ENCODE results near the gene COL17A1. TPM values are rescaled to one million over a fixed set of nuclear protein-coding genes. Genes with fewer than 3 reads are reported as not detected.

Gene COL17A1
- total and polyA plus RNA-seq, 2 of the 13 experiments (the other 11 are each of a cell fraction or from before 2014, with no cell fraction given), result 0.03 TPM; not detected in 1

DNA sequence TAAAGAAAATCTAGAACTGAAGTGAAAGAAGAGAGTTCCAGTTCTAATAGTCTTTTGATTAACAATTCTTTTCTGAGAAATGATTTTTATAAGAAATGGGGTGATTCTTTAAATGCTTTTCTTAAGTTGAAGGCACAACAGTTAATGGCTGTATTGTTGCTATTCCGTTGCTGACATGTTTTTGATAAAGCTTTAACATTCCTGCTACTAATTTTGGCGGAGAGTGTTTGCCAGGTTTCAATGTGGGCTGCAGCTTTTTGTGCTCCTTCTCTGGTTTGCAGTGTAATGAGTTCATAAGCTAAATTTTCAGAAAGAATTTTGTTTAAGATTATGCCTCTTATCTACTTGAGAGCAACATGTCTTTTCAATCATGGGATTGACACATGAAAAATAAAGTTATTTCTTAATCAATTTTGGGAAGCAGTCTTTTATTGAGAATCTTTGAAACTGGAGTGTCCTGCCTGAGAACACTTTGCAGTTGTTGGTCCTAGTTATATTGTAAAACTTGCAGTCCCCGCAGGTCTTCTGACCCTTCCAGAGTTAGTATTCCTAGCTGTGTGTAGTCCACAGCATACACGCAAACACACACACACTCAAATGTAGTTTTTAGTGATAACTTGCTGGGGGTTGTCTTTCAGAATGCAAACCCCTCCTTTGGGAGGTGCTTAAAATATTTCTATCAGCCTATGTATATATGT, 56.7 kb downstream of the COL17A1 start (continued):
- TF ChIP-seq ZNF678 (CRISPR knock-in tag; IDR thresholded peaks at IDR 0.05), result no peak

- FAIRE-seq (no peak), DNase-seq (ENCODE audit: low spot score) (peak; percentile 13), ATAC-seq (peak; percentile 99)
- CTCF ChIA-PET (ENCODE audit: low intra/inter-chr PET ratio, low total read pairs), result no interaction called here
- Histone ChIP-seq H3K79me2 (ENCODE audit: insufficient read depth, low read length) (no peaks in the 10 kb centered on the region), H3K4me1 (ENCODE audit: insufficient read depth, low read length) (no peaks in the 10 kb centered on the region), H3K27ac (ENCODE audit: extremely low read length, insufficient read depth, low read length) (no peak overlapping the region), H3K9ac (ENCODE audit: insufficient read depth, low read depth, low read length) (no peak overlapping the region), H3K27me3 (ENCODE audit: control insufficient read depth in 1 of 2, insufficient read depth in 2 of 2, low read length in 2 of 2) (no peaks in the 10 kb centered on the region), H2AFZ (ENCODE audit: low read length) (no peak overlapping the region), H3K4me3 (replicated peaks in 1 of 3; ENCODE audit: insufficient read depth in 1 of 3, low read depth in 2 of 3, low read length in 3 of 3) (no peak overlapping the region), H3K9me3 (ENCODE audit: low read length) (no peaks in the 10 kb centered on the region), H3K36me3 (replicated peaks in 1 of 2; ENCODE audit: control insufficient read depth in 1 of 2, insufficient read depth in 2 of 2, low read length in 2 of 2) (peaks cover 3 to 27% of the 10 kb centered on the region in 2 experiments), H4K20me1 (ENCODE audit: insufficient read depth, low read length) (no peaks in the 10 kb centered on the region), H3K4me2 (ENCODE audit: low read depth, low read length) (no peak overlapping the region)
- TF ChIP-seq ZBTB39 (CRISPR knock-in tag; IDR thresholded peaks at IDR 0.05) (no peak), NCOA2 (CRISPR knock-in tag; IDR thresholded peaks at IDR 0.05) (no peak), ZNF136 (CRISPR knock-in tag; IDR thresholded peaks at IDR 0.05; ENCODE audit: low read depth) (no peak), ZBTB38 (CRISPR knock-in tag; IDR thresholded peaks at IDR 0.05) (no peak), CEBPG (CRISPR knock-in tag; IDR thresholded peaks at IDR 0.05) (no peak), POLR2G (IDR thresholded peaks at IDR 0.05; ENCODE audit: low read depth, low read length) (no peak), ZBTB1 (CRISPR knock-in tag; IDR thresholded peaks at IDR 0.05; ENCODE audit: borderline replicate concordance) (no peak), FOXA1 (IDR thresholded peaks at IDR 0.05) (no peak), FOXA1 (CRISPR knock-in tag; IDR thresholded peaks at IDR 0.05) (peak; percentile 52), ZNF562 (CRISPR knock-in tag; IDR thresholded peaks at IDR 0.05; ENCODE audit: borderline replicate concordance) (no peak), STAG1 (CRISPR knock-in tag; IDR thresholded peaks at IDR 0.05) (peak; percentile 26; the same call in 1 of the 2 replicates)
- TF ChIP-seq, protein P1, sequence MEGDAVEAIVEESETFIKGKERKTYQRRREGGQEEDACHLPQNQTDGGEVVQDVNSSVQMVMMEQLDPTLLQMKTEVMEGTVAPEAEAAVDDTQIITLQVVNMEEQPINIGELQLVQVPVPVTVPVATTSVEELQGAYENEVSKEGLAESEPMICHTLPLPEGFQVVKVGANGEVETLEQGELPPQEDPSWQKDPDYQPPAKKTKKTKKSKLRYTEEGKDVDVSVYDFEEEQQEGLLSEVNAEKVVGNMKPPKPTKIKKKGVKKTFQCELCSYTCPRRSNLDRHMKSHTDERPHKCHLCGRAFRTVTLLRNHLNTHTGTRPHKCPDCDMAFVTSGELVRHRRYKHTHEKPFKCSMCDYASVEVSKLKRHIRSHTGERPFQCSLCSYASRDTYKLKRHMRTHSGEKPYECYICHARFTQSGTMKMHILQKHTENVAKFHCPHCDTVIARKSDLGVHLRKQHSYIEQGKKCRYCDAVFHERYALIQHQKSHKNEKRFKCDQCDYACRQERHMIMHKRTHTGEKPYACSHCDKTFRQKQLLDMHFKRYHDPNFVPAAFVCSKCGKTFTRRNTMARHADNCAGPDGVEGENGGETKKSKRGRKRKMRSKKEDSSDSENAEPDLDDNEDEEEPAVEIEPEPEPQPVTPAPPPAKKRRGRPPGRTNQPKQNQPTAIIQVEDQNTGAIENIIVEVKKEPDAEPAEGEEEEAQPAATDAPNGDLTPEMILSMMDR (CRISPR knock-in tag; IDR thresholded peaks at IDR 0.05), result peak; percentile 30
- intact Hi-C loops (cut with micrococcal nuclease; ENCODE audit: unreplicated experiment) (no loop called here), in situ Hi-C loops (cut with HindIII; ENCODE audit: extremely low pct_ligation_motif_present, low pct_unique_long_range_greater_than_20kb) (no loop called here)
- POLR2A ChIA-PET, result no interaction called here
- 92% methylated on average over 6 of the region's 6 CpGs for WGBS (ENCODE audit: low lambda C conversion rate)
- BruUV-seq (replicated peaks), result no TSS peak
Observed at GRCh38 chr10:104028146-104028545, 57.5 kb downstream of the COL17A1 start.
